Spleen (tissue), 11 donors: ENCODE measurements around the gene HOGA1. TPM values are rescaled to one million over a fixed set of nuclear protein-coding genes. Genes with fewer than 3 reads are reported as not detected.

Experiments used
- DNase-seq: peaks from one replicate; pipeline ENCODE4 v3.0.0-alpha.2; 2020
- H3K27ac ChIP-seq, 8 donors: fragments of 200-600 bp; sonication (generic) in 7 of 8; 1 replicate in 4 of 8; 2 replicates in 4 of 8; pipeline versions ENCODE4 v1.5.0 to v1.8.0; 2016 to 2021; ENCODE audit warnings: inconsistent platforms in 4 of 8, mild to moderate bottlenecking in 4 of 8, moderate library complexity in 1 of 8
- H3K27me3 ChIP-seq, 7 donors: fragments of 200-600 bp; sonication (generic) in 6 of 7; replicated peaks in 1 of 7; 1 replicate in 4 of 7; 2 replicates in 3 of 7; pipeline versions ENCODE4 v1.5.0 to v1.8.0; 2016 to 2021; ENCODE audit warnings: inconsistent platforms in 3 of 7, mild to moderate bottlenecking in 1 of 7
- H3K36me3 ChIP-seq, 6 donors: fragments of 200-600 bp; sonication (generic) in 5 of 6; 1 replicate in 4 of 6; 2 replicates in 2 of 6; pipeline versions ENCODE4 v1.5.0 to v1.8.0; 2016 to 2021; ENCODE audit warnings: inconsistent platforms in 2 of 6
- H3K4me1 ChIP-seq, 6 donors: fragments of 200-600 bp; sonication (generic) in 5 of 6; 1 replicate in 3 of 6; 2 replicates in 3 of 6; pipeline versions ENCODE4 v1.5.0 to v1.8.0; 2016 to 2021; ENCODE audit warnings: inconsistent platforms in 3 of 6
- H3K4me3 ChIP-seq, 8 donors: fragments of 200-600 bp; sonication (generic) in 7 of 8; 1 replicate in 4 of 8; 2 replicates in 4 of 8; pipeline versions ENCODE4 v1.5.0 to v1.8.0; 2016 to 2021; ENCODE audit warnings: inconsistent platforms in 4 of 8, mild to moderate bottlenecking in 4 of 8, moderate library complexity in 2 of 8
- H3K9me3 ChIP-seq, 8 donors: fragments of 200-600 bp; sonication (generic) in 7 of 8; 1 replicate in 4 of 8; 2 replicates in 4 of 8; pipeline versions ENCODE4 v1.5.0 to v1.8.0; 2016 to 2021; ENCODE audit warnings: inconsistent platforms in 4 of 8
- POLR2A ChIP-seq, 3 donors: fragments of 450-650 bp; IDR thresholded peaks; one replicate each; pipeline ENCODE4 v1.5.1; 2017; ENCODE audit warnings: antibody characterized with exemption in 3 of 3, mild to moderate bottlenecking in 1 of 3
- POLR2AphosphoS5 ChIP-seq, 3 donors: sonication (generic); formaldehyde crosslinking; IDR thresholded peaks; one replicate each; pipeline ENCODE4 v1.5.1; 2017; ENCODE audit warnings: antibody characterized with exemption in 3 of 3
- WGBS, 5 donors: extraction: QIAGEN DNeasy Blood & Tissue Kit in 3 of 5; methylation state at CpG; one replicate each; pipeline versions ENCODE4 v1.1.5 to v1.1.7; 2013 to 2018; 5-methylcytosine and 5-hydroxymethylcytosine counted together
- intact Hi-C: fragments of 100-400 bp; cut with DNase I; formaldehyde crosslinking; loops from one replicate; pipeline ENCODE4 v1.15.0; 2023; ENCODE audit warnings: low total_unique reads
- polyA plus RNA-seq, 3 donors: library from polyadenylated mRNA; stranded (reverse); fragments of 200-250 nt; gene quantifications; one replicate each; pipeline ENCODE4 v1.2.1, GENCODE V29; 2013
- total RNA-seq, 7 donors: library from RNA; depleted of rRNA in 3 of 7; stranded (reverse); fragments of >200 nt in 3 of 7; fragmentation: NEBNext Ultra II Directional in 4 of 7; extraction: Animal tissue kit (Norgen Biotek cat#: 25700) in 4 of 7; gene quantifications; one replicate each; pipeline versions ENCODE4 v1.1.0 to v1.2.1, GENCODE V29; 2016 to 2021
- TF ChIP-seq, protein P1 (sequence below), 11 experiments: fragments of 200-600 bp in 7 of 11; fragments of 450-650 bp in 4 of 11; sonication (generic) in 4 of 11; IDR thresholded peaks in 8 of 11; conservative IDR thresholded peaks in 3 of 11; 1 replicate in 7 of 11; 2 replicates in 4 of 11; pipeline versions ENCODE4 v1.4.0 to v1.8.0; 2016 to 2021; ENCODE audit warnings: antibody characterized with exemption in 11 of 11, inconsistent platforms in 4 of 11, mild to moderate bottlenecking in 1 of 11
- donor health status: healthy with polysubstance abuse.
- donor health status: DM: no; HTN: no; CAD: no; lungs with moderate emphysema.
- donor health status: DM: no; HTN: no; CAD: no.
- donor health status: Bipolar disorder and iron deficiency.
- donor health status: healthy.
- donor health status: DM: no; HTN: no; CAD: no.
- donor health status: DM: yes; HTN: yes; CAD: no.

HOGA1 gene
- total and polyA plus RNA-seq, 10 donors: 0.11 to 0.42 (median 0.19) TPM; not detected in 5

- no peaks in the 10 kb centered on the region for H3K36me3 ChIP-seq
- intact Hi-C loops: no loop called here
- H3K27me3 ChIP-seq: no peaks in the 10 kb centered on the region
- no peak overlapping the region for H3K27ac ChIP-seq
- H3K4me1 ChIP-seq: no peaks in the 10 kb centered on the region
- no peaks in the 10 kb centered on the region for H3K9me3 ChIP-seq
- no peak for TF ChIP-seq POLR2A (IDR thresholded peaks at IDR 0.05)
- no peak for TF ChIP-seq POLR2AphosphoS5 (IDR thresholded peaks at IDR 0.05)
- TF ChIP-seq, protein P1, sequence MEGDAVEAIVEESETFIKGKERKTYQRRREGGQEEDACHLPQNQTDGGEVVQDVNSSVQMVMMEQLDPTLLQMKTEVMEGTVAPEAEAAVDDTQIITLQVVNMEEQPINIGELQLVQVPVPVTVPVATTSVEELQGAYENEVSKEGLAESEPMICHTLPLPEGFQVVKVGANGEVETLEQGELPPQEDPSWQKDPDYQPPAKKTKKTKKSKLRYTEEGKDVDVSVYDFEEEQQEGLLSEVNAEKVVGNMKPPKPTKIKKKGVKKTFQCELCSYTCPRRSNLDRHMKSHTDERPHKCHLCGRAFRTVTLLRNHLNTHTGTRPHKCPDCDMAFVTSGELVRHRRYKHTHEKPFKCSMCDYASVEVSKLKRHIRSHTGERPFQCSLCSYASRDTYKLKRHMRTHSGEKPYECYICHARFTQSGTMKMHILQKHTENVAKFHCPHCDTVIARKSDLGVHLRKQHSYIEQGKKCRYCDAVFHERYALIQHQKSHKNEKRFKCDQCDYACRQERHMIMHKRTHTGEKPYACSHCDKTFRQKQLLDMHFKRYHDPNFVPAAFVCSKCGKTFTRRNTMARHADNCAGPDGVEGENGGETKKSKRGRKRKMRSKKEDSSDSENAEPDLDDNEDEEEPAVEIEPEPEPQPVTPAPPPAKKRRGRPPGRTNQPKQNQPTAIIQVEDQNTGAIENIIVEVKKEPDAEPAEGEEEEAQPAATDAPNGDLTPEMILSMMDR (IDR thresholded peaks at IDR 0.05 in 8 of 11, conservative IDR thresholded peaks at IDR 0.05 in 3 of 11): no peak
- DNase-seq: no peak
- H3K4me3 ChIP-seq: no peak overlapping the region
- 51 to 72% (median 71%) methylated on average over 4 to 5 of the region's 5 CpGs for WGBS, 5 donors
Measured at GRCh38 chr10:97590748-97591495, 6.7 kb downstream of the HOGA1 start.

- TF ChIP-seq, protein P1 (IDR thresholded peaks at IDR 0.05 in 8 of 11, conservative IDR thresholded peaks at IDR 0.05 in 3 of 11): no peak
- no peak for TF ChIP-seq POLR2AphosphoS5 (IDR thresholded peaks at IDR 0.05)
- no peak for TF ChIP-seq POLR2A (IDR thresholded peaks at IDR 0.05)
- intact Hi-C loops: no loop called here
- no peak overlapping the region for H3K27ac ChIP-seq
- H3K4me3 ChIP-seq: no peak overlapping the region
- 80 to 94% (median 86%) methylated on average over 4 of the region's 4 CpGs for WGBS, 5 donors
- H3K4me1 ChIP-seq: peaks cover 0 to 11% (median 0%) of the 10 kb centered on the region in 6 donors
- no peaks in the 10 kb centered on the region for H3K9me3 ChIP-seq
- no peak for DNase-seq
- H3K36me3 ChIP-seq: no peaks in the 10 kb centered on the region
- no peaks in the 10 kb centered on the region for H3K27me3 ChIP-seq
Measured at GRCh38 chr10:97593421-97593820, 9.2 kb downstream of the HOGA1 start.

DNA sequence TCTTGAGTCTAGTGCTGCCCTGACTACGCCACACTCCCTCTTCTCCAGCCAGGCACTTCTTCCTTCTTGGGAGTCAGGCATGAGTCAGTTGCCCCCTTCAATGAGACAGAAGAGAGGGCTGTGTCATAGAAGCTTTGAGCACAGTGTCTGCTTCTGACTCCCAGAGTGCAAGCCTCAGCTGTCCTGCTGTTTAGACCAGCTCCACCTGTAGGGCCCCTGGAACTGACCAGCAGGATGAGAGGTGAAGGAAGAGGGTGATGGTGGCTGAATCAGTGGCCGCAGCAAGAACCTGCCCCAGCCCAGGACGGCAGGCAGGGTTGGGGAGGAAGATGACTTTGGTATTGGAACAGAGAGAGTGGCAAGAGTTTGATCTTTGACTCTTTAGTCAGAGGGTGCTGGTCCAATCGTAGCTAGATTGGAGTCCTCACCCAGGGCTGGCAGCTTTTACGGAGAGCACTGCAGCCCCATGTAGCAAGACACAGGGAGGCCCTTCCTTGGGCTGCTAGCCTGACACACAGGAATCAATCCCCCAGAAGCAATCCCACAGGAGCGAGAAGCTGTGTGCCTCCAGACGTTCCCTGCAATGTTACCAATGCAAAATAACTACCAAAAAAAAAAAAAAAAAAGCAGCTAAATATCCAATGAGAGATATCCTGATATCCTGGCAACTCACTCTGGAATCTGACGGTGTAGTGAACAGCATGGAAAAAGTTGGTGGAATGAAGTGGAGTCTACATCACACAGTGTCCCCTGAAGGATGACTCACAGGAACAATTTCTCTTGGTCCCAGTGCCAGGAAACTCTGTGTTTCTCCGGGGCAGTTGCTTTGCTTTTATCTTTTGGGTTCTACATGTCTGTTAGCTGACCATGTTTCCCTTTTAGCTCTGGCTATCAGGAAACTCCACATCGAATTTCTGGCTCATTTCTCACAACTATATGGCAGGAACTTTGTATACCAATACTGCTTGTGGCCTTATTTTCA, 12.2 kb downstream of the HOGA1 start:
- DNase-seq: no peak
- Histone ChIP-seq H3K27me3 (no peaks in the 10 kb centered on the region), H3K36me3 (no peaks in the 10 kb centered on the region), H3K4me3 (no peak overlapping the region), H3K27ac (peak overlapping the region in 4 of 8 donors; percentile 14 to 58 (median 32)), H3K4me1 (peaks cover 0 to 11% (median 0%) of the 10 kb centered on the region in 6 donors), H3K9me3 (no peaks in the 10 kb centered on the region)
- 68 to 77% (median 72%) methylated on average over 10 of the region's 10 CpGs for WGBS, 5 donors
- TF ChIP-seq POLR2A (IDR thresholded peaks at IDR 0.05) (no peak), POLR2AphosphoS5 (IDR thresholded peaks at IDR 0.05) (peak in 1 of 3 donors; percentile 42)
- TF ChIP-seq, protein P1 (IDR thresholded peaks at IDR 0.05 in 8 of 11, conservative IDR thresholded peaks at IDR 0.05 in 3 of 11): no peak
- intact Hi-C loops: no loop called here
